ENCODE data around the gene HBP1.
A peak's percentile ranks its signal among the peaks of the same experiment; 100 is the strongest.

Gene HBP1, protein sequence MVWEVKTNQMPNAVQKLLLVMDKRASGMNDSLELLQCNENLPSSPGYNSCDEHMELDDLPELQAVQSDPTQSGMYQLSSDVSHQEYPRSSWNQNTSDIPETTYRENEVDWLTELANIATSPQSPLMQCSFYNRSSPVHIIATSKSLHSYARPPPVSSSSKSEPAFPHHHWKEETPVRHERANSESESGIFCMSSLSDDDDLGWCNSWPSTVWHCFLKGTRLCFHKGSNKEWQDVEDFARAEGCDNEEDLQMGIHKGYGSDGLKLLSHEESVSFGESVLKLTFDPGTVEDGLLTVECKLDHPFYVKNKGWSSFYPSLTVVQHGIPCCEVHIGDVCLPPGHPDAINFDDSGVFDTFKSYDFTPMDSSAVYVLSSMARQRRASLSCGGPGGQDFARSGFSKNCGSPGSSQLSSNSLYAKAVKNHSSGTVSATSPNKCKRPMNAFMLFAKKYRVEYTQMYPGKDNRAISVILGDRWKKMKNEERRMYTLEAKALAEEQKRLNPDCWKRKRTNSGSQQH

DNA sequence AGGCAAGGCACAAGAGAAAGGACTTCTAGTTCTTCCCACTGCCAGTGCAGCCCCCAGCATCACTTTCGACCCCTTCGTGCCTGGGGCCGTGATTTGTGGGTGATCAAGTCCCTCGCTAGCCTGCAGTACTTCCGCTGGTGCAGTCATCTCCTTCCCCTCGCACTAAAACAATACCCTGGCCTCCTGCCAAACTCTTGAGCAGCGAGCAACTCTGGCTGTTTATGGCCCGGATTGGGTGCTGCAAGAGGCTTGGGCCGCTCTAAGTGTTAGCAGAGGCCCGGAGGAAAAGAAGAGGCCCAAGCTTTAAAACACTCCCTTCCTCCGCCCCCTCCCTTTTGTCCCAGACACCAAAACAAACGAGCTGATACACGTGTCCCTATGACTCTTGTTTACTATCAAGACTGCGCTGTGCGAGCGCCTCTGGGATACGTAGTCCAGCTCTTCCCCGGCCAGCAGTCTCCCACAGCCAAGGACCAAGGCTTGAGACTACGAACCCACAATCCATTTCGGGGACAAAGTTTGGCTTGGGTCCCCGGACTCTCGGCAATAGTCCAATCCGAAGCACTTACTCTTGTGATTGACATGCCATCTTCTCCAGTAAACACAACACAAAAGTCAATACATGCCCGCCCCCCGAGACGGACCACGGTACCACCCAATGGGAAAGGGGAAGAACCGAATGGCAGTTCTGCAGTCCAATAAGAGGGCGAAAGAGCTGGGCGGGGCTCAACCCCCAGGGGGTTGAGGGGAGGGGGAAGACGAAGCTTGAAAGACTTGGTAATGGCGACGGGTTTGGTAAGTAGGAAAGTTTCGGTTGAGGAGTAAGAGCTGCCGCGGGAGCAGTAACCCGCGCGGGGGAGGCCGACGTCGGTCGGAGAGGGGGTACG, at the start of gene HBP1:
Gene HBP1 (plus strand): TSS at position 771 of the 887 bp plus-strand sequence. CDS start 10,891 bp downstream, outside the sequence.
- DNase-seq (ENCODE audit: low read depth, low spot score): peak; percentile 99
- TF ChIP-seq YY1 (IDR thresholded peaks at IDR 0.05; ENCODE audit: insufficient read depth, insufficient read length) (peak; percentile 19), SUZ12 (IDR thresholded peaks at IDR 0.05; ENCODE audit: extremely low read depth, insufficient read depth, insufficient read length) (no peak)
- H3K36me3 ChIP-seq (ENCODE audit: insufficient read depth, insufficient read length, low read length): no peaks in the 10 kb centered on the region
- H3K4me3 ChIP-seq (ENCODE audit: insufficient read length, low read depth): peak within 1 kb of the TSS; percentile 71
- no peaks in the 10 kb centered on the region for H3K4me1 ChIP-seq (ENCODE audit: insufficient read depth, insufficient read length)
- H3K27me3 ChIP-seq (ENCODE audit: insufficient read depth, insufficient read length): no peaks in the 10 kb centered on the region
- H3K9ac ChIP-seq (ENCODE audit: insufficient read length, low read depth): peak within 1 kb of the TSS; percentile 63
- no peaks in the 10 kb centered on the region for H3K9me3 ChIP-seq (ENCODE audit: insufficient read depth, low read length)

DNA sequence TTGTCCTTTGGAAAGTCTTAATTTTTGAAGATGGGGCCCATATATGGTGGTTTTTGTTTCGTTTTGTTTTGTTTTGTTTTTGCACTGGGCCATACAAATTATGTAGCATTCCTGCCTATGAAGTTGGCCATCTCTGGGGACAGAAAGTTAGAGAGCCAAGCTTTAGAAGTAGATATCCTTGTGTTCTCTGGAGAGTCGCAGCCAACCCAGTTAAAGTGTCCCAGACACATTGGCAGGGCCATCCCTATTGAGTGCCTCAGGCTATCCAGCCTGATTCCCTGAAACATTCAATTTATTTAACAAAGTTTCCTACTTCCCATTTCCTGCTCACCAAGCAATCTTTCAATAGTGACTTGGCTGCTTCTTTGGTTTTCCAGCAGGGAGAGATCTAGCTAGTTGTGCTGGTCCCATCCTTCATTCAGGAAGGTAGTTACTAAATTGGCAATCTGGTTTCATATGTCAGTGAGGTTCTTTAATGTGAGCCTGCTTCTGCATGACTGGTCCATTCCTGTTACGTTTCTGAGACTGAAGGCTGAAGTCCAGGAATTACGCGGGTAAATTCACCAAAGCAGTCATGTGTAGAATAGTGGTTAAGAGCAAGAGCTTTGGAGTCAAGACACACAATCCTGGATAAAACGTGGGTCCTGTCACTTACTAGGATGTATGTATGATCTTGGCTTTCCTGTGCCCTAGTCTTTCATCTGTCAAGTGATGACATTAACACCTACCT, 49.3 kb upstream of the HBP1 start:
- H3K4me1 ChIP-seq (ENCODE audit: insufficient read depth, insufficient read length): no peaks in the 10 kb centered on the region

DNA sequence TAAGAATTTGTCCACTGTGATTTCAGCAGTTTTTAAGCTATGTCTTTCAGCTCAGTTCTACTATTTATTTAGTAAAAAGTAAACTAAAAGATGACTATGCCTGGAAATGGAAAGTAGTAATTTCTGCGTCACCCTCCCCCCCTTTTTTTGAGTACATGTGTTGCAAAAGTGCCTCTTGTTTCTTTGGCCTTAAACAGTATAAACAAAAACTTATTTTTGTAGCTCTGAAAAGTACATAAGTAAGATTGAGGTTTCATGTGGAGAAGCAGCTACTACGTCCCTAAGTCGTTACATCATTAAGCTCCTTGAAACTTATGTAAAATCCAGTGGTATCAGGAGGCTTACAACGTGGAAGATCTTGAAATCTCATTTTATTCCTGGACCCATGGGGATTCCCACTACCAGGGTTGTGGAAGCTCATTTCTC, 46.3 kb upstream of the HBP1 start:
- H3K4me3 ChIP-seq (ENCODE audit: insufficient read length, low read depth): no peak overlapping the region
- no peaks in the 10 kb centered on the region for H3K36me3 ChIP-seq (ENCODE audit: insufficient read depth, insufficient read length, low read length)
- no peaks in the 10 kb centered on the region for H3K4me1 ChIP-seq (ENCODE audit: insufficient read depth, insufficient read length)
- DNase-seq (ENCODE audit: low read depth, low spot score): no peak
- no peak for TF ChIP-seq YY1 (IDR thresholded peaks at IDR 0.05; ENCODE audit: insufficient read depth, insufficient read length)
- TF ChIP-seq SUZ12 (IDR thresholded peaks at IDR 0.05; ENCODE audit: extremely low read depth, insufficient read depth, insufficient read length): no peak
- no peak for TF ChIP-seq ZNF274 (IDR thresholded peaks at IDR 0.05; ENCODE audit: low read depth, low read length)
- no peaks in the 10 kb centered on the region for H3K27me3 ChIP-seq (ENCODE audit: insufficient read depth, insufficient read length)
- no peaks in the 10 kb centered on the region for H3K9me3 ChIP-seq (ENCODE audit: insufficient read depth, low read length)
- H3K9ac ChIP-seq (ENCODE audit: insufficient read length, low read depth): no peak overlapping the region

More for the DNA sequence above, 49.3 kb upstream of the HBP1 start:
- H3K9ac ChIP-seq (ENCODE audit: insufficient read length, low read depth): no peak overlapping the region
- DNase-seq (ENCODE audit: low read depth, low spot score): no peak
- H3K36me3 ChIP-seq (ENCODE audit: insufficient read depth, insufficient read length, low read length): no peaks in the 10 kb centered on the region
- H3K4me3 ChIP-seq (ENCODE audit: insufficient read length, low read depth): no peak overlapping the region
- TF ChIP-seq SUZ12 (IDR thresholded peaks at IDR 0.05; ENCODE audit: extremely low read depth, insufficient read depth, insufficient read length): no peak
- TF ChIP-seq YY1 (IDR thresholded peaks at IDR 0.05; ENCODE audit: insufficient read depth, insufficient read length): no peak
- no peak for TF ChIP-seq ZNF274 (IDR thresholded peaks at IDR 0.05; ENCODE audit: low read depth, low read length)
- no peaks in the 10 kb centered on the region for H3K27me3 ChIP-seq (ENCODE audit: insufficient read depth, insufficient read length)
- H3K9me3 ChIP-seq (ENCODE audit: insufficient read depth, low read length): no peaks in the 10 kb centered on the region

DNA sequence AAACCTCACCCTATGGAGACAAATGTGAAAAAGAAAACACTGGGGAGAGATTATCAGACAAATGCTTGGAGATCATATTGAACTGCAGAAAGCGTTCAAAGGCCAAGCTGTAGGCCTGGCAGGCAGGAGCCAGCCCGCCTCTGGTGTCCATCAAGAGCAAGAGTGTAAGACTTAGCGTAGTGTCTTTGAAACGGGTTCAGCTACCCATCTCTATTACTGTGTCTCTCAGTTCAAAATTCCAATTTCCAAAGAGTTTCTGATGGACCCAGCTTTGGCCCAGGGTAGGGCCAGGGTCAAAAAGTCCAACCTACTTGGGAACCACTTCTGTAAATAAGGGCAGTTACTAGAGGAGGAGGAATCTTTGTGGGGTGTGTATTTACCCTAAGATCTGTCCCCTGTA, 45.4 kb upstream of the HBP1 start:
- Histone ChIP-seq H3K4me1 (ENCODE audit: insufficient read depth, insufficient read length) (no peaks in the 10 kb centered on the region), H3K9ac (ENCODE audit: insufficient read length, low read depth) (no peak overlapping the region)

DNA sequence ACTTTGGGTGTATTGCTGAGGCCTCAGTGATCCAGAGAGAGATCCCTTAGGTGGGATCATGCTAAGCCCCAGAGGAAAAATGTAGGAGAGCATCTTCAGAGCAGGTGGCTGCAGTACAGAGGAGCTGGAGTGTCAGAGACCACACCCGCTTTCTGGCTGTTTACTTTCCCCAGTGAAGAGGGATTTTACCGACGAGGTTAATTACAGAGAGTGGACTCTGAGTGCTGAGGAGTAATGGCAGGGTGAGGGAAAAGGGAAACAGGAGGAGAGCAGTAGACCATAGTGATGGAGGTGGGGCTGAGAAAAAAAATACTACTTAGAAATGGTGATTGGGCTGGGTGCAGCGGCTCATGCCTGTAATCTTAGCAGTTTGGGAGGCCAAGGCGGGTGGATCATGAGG, 43.3 kb upstream of the HBP1 start:
- TF ChIP-seq SUZ12 (IDR thresholded peaks at IDR 0.05; ENCODE audit: extremely low read depth, insufficient read depth, insufficient read length) (no peak), ZNF274 (IDR thresholded peaks at IDR 0.05; ENCODE audit: low read depth, low read length) (no peak), YY1 (IDR thresholded peaks at IDR 0.05; ENCODE audit: insufficient read depth, insufficient read length) (no peak)
- Histone ChIP-seq H3K4me1 (ENCODE audit: insufficient read depth, insufficient read length) (no peaks in the 10 kb centered on the region), H3K9ac (ENCODE audit: insufficient read length, low read depth) (no peak overlapping the region), H3K27me3 (ENCODE audit: insufficient read depth, insufficient read length) (no peaks in the 10 kb centered on the region), H3K4me3 (ENCODE audit: insufficient read length, low read depth) (no peak overlapping the region), H3K36me3 (ENCODE audit: insufficient read depth, insufficient read length, low read length) (no peaks in the 10 kb centered on the region), H3K9me3 (ENCODE audit: insufficient read depth, low read length) (no peaks in the 10 kb centered on the region)
- no peak for DNase-seq (ENCODE audit: low read depth, low spot score)

More for the DNA sequence above, 45.4 kb upstream of the HBP1 start:
- no peaks in the 10 kb centered on the region for H3K9me3 ChIP-seq (ENCODE audit: insufficient read depth, low read length)
- no peaks in the 10 kb centered on the region for H3K36me3 ChIP-seq (ENCODE audit: insufficient read depth, insufficient read length, low read length)
- DNase-seq (ENCODE audit: low read depth, low spot score): no peak
- TF ChIP-seq SUZ12 (IDR thresholded peaks at IDR 0.05; ENCODE audit: extremely low read depth, insufficient read depth, insufficient read length) (no peak), ZNF274 (IDR thresholded peaks at IDR 0.05; ENCODE audit: low read depth, low read length) (no peak), YY1 (IDR thresholded peaks at IDR 0.05; ENCODE audit: insufficient read depth, insufficient read length) (no peak)
- H3K4me3 ChIP-seq (ENCODE audit: insufficient read length, low read depth): no peak overlapping the region
- H3K27me3 ChIP-seq (ENCODE audit: insufficient read depth, insufficient read length): no peaks in the 10 kb centered on the region

DNA sequence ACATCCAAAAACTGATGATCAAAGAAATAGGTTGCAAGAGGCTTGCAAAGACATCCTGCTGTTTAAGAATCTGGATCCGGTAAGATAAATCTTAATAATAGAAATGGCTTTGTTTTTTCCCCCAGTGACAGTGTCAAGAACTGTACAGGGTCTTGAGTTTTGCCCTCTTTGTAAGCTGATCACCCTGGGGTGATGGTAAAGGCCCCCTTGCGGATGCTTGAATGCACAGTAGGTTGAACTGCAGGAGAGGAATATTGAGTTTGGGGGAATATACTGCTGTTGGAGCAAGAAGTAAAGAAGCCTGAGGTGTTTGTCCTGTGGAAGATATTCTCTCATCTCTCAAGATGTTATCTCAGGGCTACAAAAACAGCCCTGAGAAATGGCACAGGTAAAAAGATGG, 40.6 kb upstream of the HBP1 start:
- Histone ChIP-seq H3K4me3 (ENCODE audit: insufficient read length, low read depth) (no peak overlapping the region), H3K9me3 (ENCODE audit: insufficient read depth, low read length) (no peaks in the 10 kb centered on the region), H3K27me3 (ENCODE audit: insufficient read depth, insufficient read length) (no peaks in the 10 kb centered on the region), H3K4me1 (ENCODE audit: insufficient read depth, insufficient read length) (no peaks in the 10 kb centered on the region), H3K9ac (ENCODE audit: insufficient read length, low read depth) (no peak overlapping the region), H3K36me3 (ENCODE audit: insufficient read depth, insufficient read length, low read length) (no peaks in the 10 kb centered on the region)
- TF ChIP-seq YY1 (IDR thresholded peaks at IDR 0.05; ENCODE audit: insufficient read depth, insufficient read length) (no peak), ZNF274 (IDR thresholded peaks at IDR 0.05; ENCODE audit: low read depth, low read length) (no peak), SUZ12 (IDR thresholded peaks at IDR 0.05; ENCODE audit: extremely low read depth, insufficient read depth, insufficient read length) (no peak)
- DNase-seq (ENCODE audit: low read depth, low spot score): no peak

Measured in NT2/D1 (cell line).